ENCODE data around the gene TTLL5.

DNA sequence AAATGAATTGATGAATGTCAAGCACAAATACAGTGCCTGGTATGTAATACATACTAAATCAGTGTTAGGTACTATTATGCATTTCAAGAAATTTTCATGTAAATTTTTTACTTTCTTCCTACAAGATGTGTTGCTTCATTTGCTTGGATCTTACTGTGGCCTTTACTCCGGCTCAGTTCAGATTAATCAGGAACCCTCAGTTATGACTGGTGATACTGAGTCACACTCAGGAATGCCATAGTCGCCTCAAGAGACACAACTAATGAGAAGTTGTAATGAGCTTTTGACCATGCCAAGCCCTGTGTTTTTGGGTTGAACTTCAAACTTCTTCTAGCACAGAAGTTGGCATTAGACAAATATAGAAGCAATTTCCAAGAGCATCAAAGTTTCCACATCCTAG, 224.8 kb downstream of the TTLL5 start:
- TF ChIP-seq, protein P1, sequence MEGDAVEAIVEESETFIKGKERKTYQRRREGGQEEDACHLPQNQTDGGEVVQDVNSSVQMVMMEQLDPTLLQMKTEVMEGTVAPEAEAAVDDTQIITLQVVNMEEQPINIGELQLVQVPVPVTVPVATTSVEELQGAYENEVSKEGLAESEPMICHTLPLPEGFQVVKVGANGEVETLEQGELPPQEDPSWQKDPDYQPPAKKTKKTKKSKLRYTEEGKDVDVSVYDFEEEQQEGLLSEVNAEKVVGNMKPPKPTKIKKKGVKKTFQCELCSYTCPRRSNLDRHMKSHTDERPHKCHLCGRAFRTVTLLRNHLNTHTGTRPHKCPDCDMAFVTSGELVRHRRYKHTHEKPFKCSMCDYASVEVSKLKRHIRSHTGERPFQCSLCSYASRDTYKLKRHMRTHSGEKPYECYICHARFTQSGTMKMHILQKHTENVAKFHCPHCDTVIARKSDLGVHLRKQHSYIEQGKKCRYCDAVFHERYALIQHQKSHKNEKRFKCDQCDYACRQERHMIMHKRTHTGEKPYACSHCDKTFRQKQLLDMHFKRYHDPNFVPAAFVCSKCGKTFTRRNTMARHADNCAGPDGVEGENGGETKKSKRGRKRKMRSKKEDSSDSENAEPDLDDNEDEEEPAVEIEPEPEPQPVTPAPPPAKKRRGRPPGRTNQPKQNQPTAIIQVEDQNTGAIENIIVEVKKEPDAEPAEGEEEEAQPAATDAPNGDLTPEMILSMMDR (conservative IDR thresholded peaks at IDR 0.05 in 1 of 2, IDR thresholded peaks at IDR 0.05 in 1 of 2; ENCODE audit: extremely low read depth in 1 of 2, insufficient read depth in 1 of 2, low read depth in 1 of 2, low read length in 2 of 2) = no peak
- no peak for TF ChIP-seq EZH2 (IDR thresholded peaks at IDR 0.05; ENCODE audit: borderline replicate concordance, low read length)
